SU-DHL-6 (cell line): Measurements from ENCODE around the gene ASPA.

Experiments used
- H2AFZ ChIP-seq: fragments of 200-600 bp; sonication (generic); 2 replicates; pipeline ENCODE4 v1.6.1; 2014; ENCODE audit warnings: low read depth, mild to moderate bottlenecking, moderate library complexity, mixed read lengths, antibody characterized with exemption, low read length; ENCODE audit not compliant: severe bottlenecking
- H3F3A ChIP-seq: fragments of 200-600 bp; shearing (Covaris generic); 2 replicates; pipeline ENCODE4 v1.6.0; 2016; ENCODE audit warnings: antibody characterized with exemption, mild to moderate bottlenecking; ENCODE audit not compliant: insufficient read depth
- H3K27ac ChIP-seq: fragments of 200-600 bp; sonication (generic); 2 replicates; pipeline ENCODE4 v1.5.1; 2016; ENCODE audit warnings: low read depth, mild to moderate bottlenecking, low read length, moderate library complexity, mixed read lengths
- H3K27me3 ChIP-seq: fragments of 200-600 bp; sonication (generic), shearing (Covaris generic); 2 replicates; pipeline ENCODE4 v1.6.0; 2014; ENCODE audit warnings: mild to moderate bottlenecking, low read length
- H3K36me3 ChIP-seq: fragments of 200-600 bp; sonication (generic); 2 replicates; pipeline ENCODE4 v1.6.1; 2014; ENCODE audit warnings: mild to moderate bottlenecking, low read length, mixed read lengths
- H3K4me2 ChIP-seq: fragments of 300-600, 200-600 bp; shearing (Covaris generic), sonication (generic); 2 replicates; pipeline ENCODE4 v1.6.0; 2014; ENCODE audit warnings: low read length, low read depth, mild to moderate bottlenecking; ENCODE audit not compliant: poor library complexity, severe bottlenecking
- H3K4me3 ChIP-seq: fragments of 200-600 bp; sonication (generic); 2 replicates; pipeline ENCODE4 v1.5.1; 2014; ENCODE audit warnings: antibody characterized with exemption, low read length, mild to moderate bottlenecking, mixed read lengths; ENCODE audit not compliant: insufficient read depth, poor library complexity, severe bottlenecking
- H3K79me2 ChIP-seq: fragments of 200-600 bp; sonication (generic); 2 replicates; pipeline ENCODE4 v1.6.1; 2014; ENCODE audit warnings: mild to moderate bottlenecking, low read length, moderate library complexity; ENCODE audit not compliant: insufficient read depth
- H3K9ac ChIP-seq: fragments of 200-600 bp; sonication (generic); 2 replicates; pipeline ENCODE4 v1.7.0; 2014; ENCODE audit warnings: mild to moderate bottlenecking, low read length
- H3K9me2 ChIP-seq: fragments of 200-600 bp; sonication (generic); replicated peaks from 2 replicates; pipeline ENCODE4 v1.6.1; 2014; ENCODE audit warnings: low read length; ENCODE audit not compliant: insufficient read depth
- H3K9me3 ChIP-seq: fragments of 200-600 bp; sonication (generic); 2 replicates; pipeline ENCODE4 v1.6.1; 2014; ENCODE audit warnings: low read length, mixed read lengths; ENCODE audit not compliant: insufficient read depth
- H4K20me1 ChIP-seq: fragments of 200-600 bp; sonication (generic); 2 replicates; pipeline ENCODE4 v1.6.1; 2014; ENCODE audit warnings: low read depth, mild to moderate bottlenecking, antibody characterized with exemption, low read length, moderate library complexity, mixed read lengths
- CTCF ChIP-seq: fragments of 200-600 bp; sonication (generic); IDR thresholded peaks from one replicate; pipeline ENCODE4 v1.5.1; 2017; ENCODE audit warnings: antibody characterized with exemption, mild to moderate bottlenecking, low read length, moderate library complexity; ENCODE audit not compliant: insufficient read depth, poor library complexity, severe bottlenecking
- EZH2phosphoT487 ChIP-seq: fragments of 200-600 bp; sonication (generic), shearing (Covaris generic); conservative IDR thresholded peaks from 2 replicates; pipeline ENCODE4 v1.6.1; 2018; ENCODE audit warnings: mild to moderate bottlenecking, antibody characterized with exemption, low read length, moderate library complexity, mixed read lengths

ASPA gene

GRCh38 chr17:3532106-3532858, 56.5 kb downstream of the ASPA start:
- Histone ChIP-seq H3F3A (no peaks in the 10 kb centered on the region), H4K20me1 (no peaks in the 10 kb centered on the region), H3K9me2 (no peaks in the 10 kb centered on the region), H3K79me2 (no peaks in the 10 kb centered on the region), H3K9me3 (no peaks in the 10 kb centered on the region), H3K9ac (no peak overlapping the region), H3K27me3 (no peaks in the 10 kb centered on the region), H2AFZ (no peak overlapping the region), H3K4me3 (no peak overlapping the region), H3K36me3 (no peaks in the 10 kb centered on the region), H3K4me2 (no peak overlapping the region), H3K27ac (no peak overlapping the region)
- TF ChIP-seq CTCF (no peak), EZH2phosphoT487 (no peak)

GRCh38 chr17:3532859-3533142, 57.0 kb downstream of the ASPA start:
- no peak overlapping the region for H3K27ac ChIP-seq
- no peaks in the 10 kb centered on the region for H3K79me2 ChIP-seq
- H3K9me3 ChIP-seq: no peaks in the 10 kb centered on the region
- no peaks in the 10 kb centered on the region for H3K9me2 ChIP-seq
- no peak overlapping the region for H3K4me2 ChIP-seq
- H3K4me3 ChIP-seq: no peak overlapping the region
- no peak overlapping the region for H2AFZ ChIP-seq
- H3F3A ChIP-seq: no peaks in the 10 kb centered on the region
- H3K36me3 ChIP-seq: no peaks in the 10 kb centered on the region
- TF ChIP-seq CTCF (no peak), EZH2phosphoT487 (no peak)
- no peaks in the 10 kb centered on the region for H4K20me1 ChIP-seq
- no peaks in the 10 kb centered on the region for H3K27me3 ChIP-seq
- no peak overlapping the region for H3K9ac ChIP-seq

- Histone ChIP-seq H4K20me1 (no peaks in the 10 kb centered on the region), H3K9me3 (no peaks in the 10 kb centered on the region), H3K27me3 (no peaks in the 10 kb centered on the region), H3K9me2 (no peaks in the 10 kb centered on the region), H3K36me3 (no peaks in the 10 kb centered on the region), H3K9ac (no peak overlapping the region), H3K79me2 (no peaks in the 10 kb centered on the region), H3K4me3 (no peak overlapping the region), H2AFZ (no peak overlapping the region), H3F3A (no peaks in the 10 kb centered on the region), H3K4me2 (no peak overlapping the region), H3K27ac (no peak overlapping the region)
- TF ChIP-seq EZH2phosphoT487 (no peak), CTCF (no peak)
Measured at GRCh38 chr17:3533752-3534151, 58.0 kb downstream of the ASPA start.
